Measurements from ENCODE around the gene LGI1.

The LGI1 gene

DNA sequence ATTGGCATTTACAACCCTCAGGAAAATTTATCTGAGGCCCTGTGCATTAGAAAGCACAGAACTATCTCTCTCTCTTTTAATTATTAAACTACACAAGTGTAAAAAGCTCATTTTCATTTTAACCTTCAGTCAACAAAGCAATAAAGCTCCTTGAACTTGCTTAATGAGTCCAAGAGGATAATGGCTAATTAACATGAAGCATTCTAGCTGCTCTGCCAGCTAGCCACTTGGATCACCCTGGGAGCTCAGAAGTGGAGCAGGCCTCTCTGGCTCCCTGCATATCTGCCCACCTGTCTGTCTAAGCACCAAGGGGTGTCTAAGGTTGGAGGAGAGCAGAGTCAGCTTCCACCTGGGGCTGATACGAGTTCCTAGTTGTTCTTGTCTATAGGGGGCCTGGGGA, 80.1 kb downstream of the LGI1 start:
- Histone ChIP-seq H3K27ac (no peak overlapping the region), H3K9me3 (no peaks in the 10 kb centered on the region)

DNA sequence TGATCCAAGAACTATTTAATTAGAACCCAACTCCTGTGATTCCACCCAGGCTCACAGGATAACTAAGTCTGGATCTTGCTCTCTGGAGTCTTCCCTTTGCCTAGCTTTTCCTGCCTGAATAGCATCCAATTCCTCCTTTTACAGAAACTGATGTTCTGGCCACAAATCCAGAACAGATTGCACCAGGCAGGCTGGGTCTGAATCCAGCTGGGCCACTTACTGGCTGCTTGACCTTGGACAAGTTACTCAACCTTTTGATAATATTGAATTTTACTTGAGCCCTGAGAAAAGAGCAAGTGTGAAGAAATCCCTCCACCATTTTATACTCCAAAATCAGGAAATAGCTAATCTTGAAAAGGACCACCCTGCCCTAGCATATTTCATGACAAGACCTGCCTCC, 80.5 kb downstream of the LGI1 start:
- no peaks in the 10 kb centered on the region for H3K9me3 ChIP-seq
- TF ChIP-seq, protein P1, sequence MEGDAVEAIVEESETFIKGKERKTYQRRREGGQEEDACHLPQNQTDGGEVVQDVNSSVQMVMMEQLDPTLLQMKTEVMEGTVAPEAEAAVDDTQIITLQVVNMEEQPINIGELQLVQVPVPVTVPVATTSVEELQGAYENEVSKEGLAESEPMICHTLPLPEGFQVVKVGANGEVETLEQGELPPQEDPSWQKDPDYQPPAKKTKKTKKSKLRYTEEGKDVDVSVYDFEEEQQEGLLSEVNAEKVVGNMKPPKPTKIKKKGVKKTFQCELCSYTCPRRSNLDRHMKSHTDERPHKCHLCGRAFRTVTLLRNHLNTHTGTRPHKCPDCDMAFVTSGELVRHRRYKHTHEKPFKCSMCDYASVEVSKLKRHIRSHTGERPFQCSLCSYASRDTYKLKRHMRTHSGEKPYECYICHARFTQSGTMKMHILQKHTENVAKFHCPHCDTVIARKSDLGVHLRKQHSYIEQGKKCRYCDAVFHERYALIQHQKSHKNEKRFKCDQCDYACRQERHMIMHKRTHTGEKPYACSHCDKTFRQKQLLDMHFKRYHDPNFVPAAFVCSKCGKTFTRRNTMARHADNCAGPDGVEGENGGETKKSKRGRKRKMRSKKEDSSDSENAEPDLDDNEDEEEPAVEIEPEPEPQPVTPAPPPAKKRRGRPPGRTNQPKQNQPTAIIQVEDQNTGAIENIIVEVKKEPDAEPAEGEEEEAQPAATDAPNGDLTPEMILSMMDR (IDR thresholded peaks at IDR 0.05) = no peak

More for the DNA sequence above, 80.1 kb downstream of the LGI1 start:
- TF ChIP-seq, protein P1 (IDR thresholded peaks at IDR 0.05) = no peak
- Histone ChIP-seq H3K4me1 (ENCODE audit: control insufficient read depth in 1 of 2, insufficient read depth in 1 of 2, low read depth in 1 of 2, low read length in 1 of 2) (no peaks in the 10 kb centered on the region), H3K4me3 (ENCODE audit: low read depth in 1 of 2, low read length in 1 of 2) (no peak overlapping the region), H3K27me3 (no peaks in the 10 kb centered on the region), H3K36me3 (no peaks in the 10 kb centered on the region)

DNA sequence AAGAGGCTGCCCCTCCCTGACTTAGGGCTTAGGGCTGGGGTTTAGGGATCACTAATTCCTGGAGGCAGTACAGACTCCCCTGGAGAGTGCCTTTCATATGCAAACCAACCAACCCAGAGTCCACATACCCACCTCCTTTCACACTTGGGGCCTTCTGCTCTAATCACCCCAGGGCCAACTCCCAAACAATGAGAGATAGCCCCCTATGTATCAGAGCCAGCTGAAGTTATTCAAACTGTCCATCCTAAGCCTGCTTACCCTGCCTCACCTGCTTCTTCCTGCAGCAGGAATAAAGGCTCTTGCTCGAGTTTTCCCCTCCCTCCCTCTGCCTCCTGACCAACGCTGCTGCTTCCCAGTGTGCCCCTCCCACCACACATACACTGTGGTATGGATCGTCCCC, 84.2 kb downstream of the LGI1 start:
- TF ChIP-seq, protein P1 (IDR thresholded peaks at IDR 0.05) = no peak
- Histone ChIP-seq H3K4me3 (ENCODE audit: low read depth in 1 of 2, low read length in 1 of 2) (no peak overlapping the region), H3K27ac (no peak overlapping the region), H3K27me3 (no peaks in the 10 kb centered on the region), H3K9me3 (no peaks in the 10 kb centered on the region), H3K36me3 (no peaks in the 10 kb centered on the region), H3K4me1 (ENCODE audit: control insufficient read depth in 1 of 2, insufficient read depth in 1 of 2, low read depth in 1 of 2, low read length in 1 of 2) (no peaks in the 10 kb centered on the region)

More for the DNA sequence above, 80.5 kb downstream of the LGI1 start:
- Histone ChIP-seq H3K27me3 (no peaks in the 10 kb centered on the region), H3K4me3 (ENCODE audit: low read depth in 1 of 2, low read length in 1 of 2) (no peak overlapping the region), H3K4me1 (ENCODE audit: control insufficient read depth in 1 of 2, insufficient read depth in 1 of 2, low read depth in 1 of 2, low read length in 1 of 2) (no peaks in the 10 kb centered on the region), H3K27ac (no peak overlapping the region), H3K36me3 (no peaks in the 10 kb centered on the region)

DNA sequence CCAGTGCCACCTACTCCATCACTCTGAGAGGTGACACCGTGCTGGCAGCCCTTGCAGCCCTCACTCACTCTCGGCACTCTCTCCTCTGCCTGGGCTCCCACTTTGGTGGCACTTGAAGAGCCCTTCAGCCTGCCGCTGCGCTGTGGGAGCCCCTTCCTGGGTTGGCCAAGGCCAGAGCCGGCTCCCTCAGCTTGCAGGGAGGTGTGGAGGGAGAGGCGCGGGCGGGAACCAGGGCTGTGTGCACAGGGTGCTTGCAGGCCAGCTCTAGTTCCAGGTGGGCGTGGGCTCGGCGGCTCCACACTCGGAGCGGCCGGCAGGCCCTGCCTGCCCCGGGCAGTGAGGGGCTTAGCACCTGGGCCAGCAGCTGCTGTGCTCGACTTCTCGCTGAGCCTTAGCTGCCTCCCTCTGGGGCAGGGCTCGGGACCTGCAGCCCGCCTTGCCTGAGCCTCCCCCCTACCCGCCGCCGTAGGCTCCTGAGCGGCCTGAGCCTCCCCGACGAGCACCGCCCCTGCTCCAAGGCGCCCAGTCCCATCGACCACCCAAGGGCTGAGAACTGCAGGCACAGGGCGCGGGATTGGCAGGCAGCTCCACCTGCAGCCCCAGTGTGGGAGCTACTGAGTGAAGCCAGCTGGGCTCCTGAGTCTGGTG, 87.4 kb downstream of the LGI1 start:
- H3K9me3 ChIP-seq = no peaks in the 10 kb centered on the region
- TF ChIP-seq, protein P1 (IDR thresholded peaks at IDR 0.05) = no peak
- H3K4me3 ChIP-seq (ENCODE audit: low read depth in 1 of 2, low read length in 1 of 2) = no peak overlapping the region
- no peaks in the 10 kb centered on the region for H3K36me3 ChIP-seq
- H3K27me3 ChIP-seq = no peaks in the 10 kb centered on the region
- H3K27ac ChIP-seq = no peak overlapping the region
- H3K4me1 ChIP-seq (ENCODE audit: control insufficient read depth in 1 of 2, insufficient read depth in 1 of 2, low read depth in 1 of 2, low read length in 1 of 2) = no peaks in the 10 kb centered on the region

Data from neutrophil (primary cell).